ENCODE data around the gene S100A16.
"Not testable (repeated sequence)": the region's sequence is repeated elsewhere in the genome, so short reads cannot be mapped to it uniquely, and the experiment has no call there.

Gene S100A16

GRCh38 chr1:153578490-153578889, 34.4 kb downstream of the S100A16 start:
- H3K4me1 ChIP-seq (ENCODE audit: insufficient read depth, low read length) = peaks cover 6% of the 10 kb centered on the region; the same call in 1 of the 2 replicates
- H3K9me3 ChIP-seq (ENCODE audit: insufficient read depth, low read depth, low read length) = no peaks in the 10 kb centered on the region
- H3K27me3 ChIP-seq (ENCODE audit: insufficient read depth, low read length) = no peaks in the 10 kb centered on the region
- H3K9ac ChIP-seq (ENCODE audit: low read depth, low read length) = no peak overlapping the region
- no peaks in the 10 kb centered on the region for H3K36me3 ChIP-seq (ENCODE audit: insufficient read depth, low read depth, low read length)
- no peak overlapping the region for H3K4me3 ChIP-seq (ENCODE audit: low read length)
- H3K27ac ChIP-seq (ENCODE audit: low read length) = no peak overlapping the region

GRCh38 chr1:153577624-153578051, 35.3 kb downstream of the S100A16 start:
- Histone ChIP-seq H3K36me3 (ENCODE audit: insufficient read depth, low read depth, low read length) (no peaks in the 10 kb centered on the region), H3K27me3 (ENCODE audit: insufficient read depth, low read length) (no peaks in the 10 kb centered on the region), H3K9ac (ENCODE audit: low read depth, low read length) (no peak overlapping the region), H3K4me1 (ENCODE audit: insufficient read depth, low read length) (peaks cover 6% of the 10 kb centered on the region; the same call in 1 of the 2 replicates), H3K4me3 (ENCODE audit: low read length) (no peak overlapping the region), H3K27ac (ENCODE audit: low read length) (no peak overlapping the region), H3K9me3 (ENCODE audit: insufficient read depth, low read depth, low read length) (no peaks in the 10 kb centered on the region)

- H3K27me3 ChIP-seq (ENCODE audit: insufficient read depth, low read length) = no peaks in the 10 kb centered on the region
- no peaks in the 10 kb centered on the region for H3K36me3 ChIP-seq (ENCODE audit: insufficient read depth, low read depth, low read length)
- no peak overlapping the region for H3K9ac ChIP-seq (ENCODE audit: low read depth, low read length)
- H3K4me1 ChIP-seq (ENCODE audit: insufficient read depth, low read length) = peaks cover 6% of the 10 kb centered on the region; the same call in 1 of the 2 replicates
- no peak overlapping the region for H3K4me3 ChIP-seq (ENCODE audit: low read length)
- no peak overlapping the region for H3K27ac ChIP-seq (ENCODE audit: low read length)
- H3K9me3 ChIP-seq (ENCODE audit: insufficient read depth, low read depth, low read length) = no peaks in the 10 kb centered on the region
Observed at GRCh38 chr1:153577138-153577537, 35.8 kb downstream of the S100A16 start.

- H3K36me3 ChIP-seq (ENCODE audit: insufficient read depth, low read depth, low read length); H3K27me3 ChIP-seq (ENCODE audit: insufficient read depth, low read length); H3K9me3 ChIP-seq (ENCODE audit: insufficient read depth, low read depth, low read length); H3K9ac ChIP-seq (ENCODE audit: low read depth, low read length); H3K27ac ChIP-seq (ENCODE audit: low read length); H3K4me3 ChIP-seq (ENCODE audit: low read length); H3K4me1 ChIP-seq (ENCODE audit: insufficient read depth, low read length): not testable (repeated sequence)
Observed at GRCh38 chr1:153575497-153575896, 37.4 kb downstream of the S100A16 start.

- not testable (repeated sequence) for H3K4me1 ChIP-seq (ENCODE audit: insufficient read depth, low read length)
Observed at GRCh38 chr1:153575081-153575491, 37.9 kb downstream of the S100A16 start.

GRCh38 chr1:153573351-153573750, 39.6 kb downstream of the S100A16 start:
- no peaks in the 10 kb centered on the region for H3K9me3 ChIP-seq (ENCODE audit: insufficient read depth, low read depth, low read length)
- H3K27ac ChIP-seq (ENCODE audit: low read length) = no peak overlapping the region
- H3K36me3 ChIP-seq (ENCODE audit: insufficient read depth, low read depth, low read length) = no peaks in the 10 kb centered on the region
- H3K27me3 ChIP-seq (ENCODE audit: insufficient read depth, low read length) = no peaks in the 10 kb centered on the region
- no peak overlapping the region for H3K4me3 ChIP-seq (ENCODE audit: low read length)
- H3K4me1 ChIP-seq (ENCODE audit: insufficient read depth, low read length) = peaks cover 1% of the 10 kb centered on the region
- H3K9ac ChIP-seq (ENCODE audit: low read depth, low read length) = no peak overlapping the region

More at GRCh38 chr1:153575081-153575491, 37.9 kb downstream of the S100A16 start:
- H3K9me3 ChIP-seq (ENCODE audit: insufficient read depth, low read depth, low read length); H3K9ac ChIP-seq (ENCODE audit: low read depth, low read length); H3K4me3 ChIP-seq (ENCODE audit: low read length); H3K36me3 ChIP-seq (ENCODE audit: insufficient read depth, low read depth, low read length); H3K27me3 ChIP-seq (ENCODE audit: insufficient read depth, low read length); H3K27ac ChIP-seq (ENCODE audit: low read length): not testable (repeated sequence)

GRCh38 chr1:153572569-153573015, 40.3 kb downstream of the S100A16 start:
- H3K27ac ChIP-seq (ENCODE audit: low read length) = no peak overlapping the region
- no peaks in the 10 kb centered on the region for H3K36me3 ChIP-seq (ENCODE audit: insufficient read depth, low read depth, low read length)
- peaks cover 8% of the 10 kb centered on the region for H3K4me1 ChIP-seq (ENCODE audit: insufficient read depth, low read length)
- H3K27me3 ChIP-seq (ENCODE audit: insufficient read depth, low read length) = no peaks in the 10 kb centered on the region
- no peak overlapping the region for H3K4me3 ChIP-seq (ENCODE audit: low read length)
- no peaks in the 10 kb centered on the region for H3K9me3 ChIP-seq (ENCODE audit: insufficient read depth, low read depth, low read length)
- no peak overlapping the region for H3K9ac ChIP-seq (ENCODE audit: low read depth, low read length)

GRCh38 chr1:153571706-153572105, 41.2 kb downstream of the S100A16 start:
- no peak overlapping the region for H3K27ac ChIP-seq (ENCODE audit: low read length)
- H3K4me1 ChIP-seq (ENCODE audit: insufficient read depth, low read length) = peaks cover 15% of the 10 kb centered on the region
- no peaks in the 10 kb centered on the region for H3K9me3 ChIP-seq (ENCODE audit: insufficient read depth, low read depth, low read length)
- H3K4me3 ChIP-seq (ENCODE audit: low read length) = no peak overlapping the region
- H3K9ac ChIP-seq (ENCODE audit: low read depth, low read length) = no peak overlapping the region
- H3K36me3 ChIP-seq (ENCODE audit: insufficient read depth, low read depth, low read length) = no peaks in the 10 kb centered on the region
- no peaks in the 10 kb centered on the region for H3K27me3 ChIP-seq (ENCODE audit: insufficient read depth, low read length)

GRCh38 chr1:153570874-153571273, 42.1 kb downstream of the S100A16 start:
- Histone ChIP-seq H3K27me3 (ENCODE audit: insufficient read depth, low read length) (no peaks in the 10 kb centered on the region), H3K4me3 (ENCODE audit: low read length) (no peak overlapping the region), H3K27ac (ENCODE audit: low read length) (no peak overlapping the region), H3K36me3 (ENCODE audit: insufficient read depth, low read depth, low read length) (no peaks in the 10 kb centered on the region), H3K4me1 (ENCODE audit: insufficient read depth, low read length) (peaks cover 19% of the 10 kb centered on the region), H3K9me3 (ENCODE audit: insufficient read depth, low read depth, low read length) (no peaks in the 10 kb centered on the region), H3K9ac (ENCODE audit: low read depth, low read length) (no peak overlapping the region)

GRCh38 chr1:153569465-153569864, 43.5 kb downstream of the S100A16 start:
- Histone ChIP-seq H3K36me3 (ENCODE audit: insufficient read depth, low read depth, low read length) (no peaks in the 10 kb centered on the region), H3K27ac (ENCODE audit: low read length) (no peak overlapping the region), H3K4me3 (ENCODE audit: low read length) (no peak overlapping the region), H3K27me3 (ENCODE audit: insufficient read depth, low read length) (no peaks in the 10 kb centered on the region), H3K9ac (ENCODE audit: low read depth, low read length) (no peak overlapping the region), H3K9me3 (ENCODE audit: insufficient read depth, low read depth, low read length) (no peaks in the 10 kb centered on the region), H3K4me1 (ENCODE audit: insufficient read depth, low read length) (peaks cover 24% of the 10 kb centered on the region)

GRCh38 chr1:153568367-153569099, 44.4 kb downstream of the S100A16 start:
- H3K36me3 ChIP-seq (ENCODE audit: insufficient read depth, low read depth, low read length) = no peaks in the 10 kb centered on the region
- peak overlapping the region; percentile 54 for H3K27ac ChIP-seq (ENCODE audit: low read length)
- H3K9me3 ChIP-seq (ENCODE audit: insufficient read depth, low read depth, low read length) = no peaks in the 10 kb centered on the region
- H3K4me1 ChIP-seq (ENCODE audit: insufficient read depth, low read length) = peaks cover 24% of the 10 kb centered on the region
- peak overlapping the region; percentile 59; the same call in 1 of the 2 replicates for H3K9ac ChIP-seq (ENCODE audit: low read depth, low read length)
- H3K27me3 ChIP-seq (ENCODE audit: insufficient read depth, low read length) = no peaks in the 10 kb centered on the region
- peak overlapping the region; percentile 52; the same call in 1 of the 2 replicates for H3K4me3 ChIP-seq (ENCODE audit: low read length)

GRCh38 chr1:153567621-153568366, 45.1 kb downstream of the S100A16 start:
- Histone ChIP-seq H3K27me3 (ENCODE audit: insufficient read depth, low read length) (no peaks in the 10 kb centered on the region), H3K36me3 (ENCODE audit: insufficient read depth, low read depth, low read length) (no peaks in the 10 kb centered on the region), H3K9me3 (ENCODE audit: insufficient read depth, low read depth, low read length) (no peaks in the 10 kb centered on the region), H3K4me1 (ENCODE audit: insufficient read depth, low read length) (peaks cover 24% of the 10 kb centered on the region), H3K4me3 (ENCODE audit: low read length) (peak overlapping the region; percentile 52; the same call in 1 of the 2 replicates), H3K27ac (ENCODE audit: low read length) (peak overlapping the region; percentile 54), H3K9ac (ENCODE audit: low read depth, low read length) (peak overlapping the region; percentile 59; the same call in 1 of the 2 replicates)
